HG03135 (cell line): ENCODE measurements around the gene SF3B2.

Experiments
- ATAC-seq: cut with Tn5 transposase; IDR thresholded peaks from one replicate; pipeline ENCODE4 v1.9.1; 2021; ENCODE audit warnings: mild to moderate bottlenecking, moderate library complexity; ENCODE audit not compliant: unreplicated experiment

The SF3B2 gene

GRCh38 chr11:66048547-66049323, 3.4 kb upstream of the SF3B2 start, which contains the start of gene GAL3ST3:
Gene GAL3ST3 (minus strand): TSS chr11:66049161. CDS start chr11:66045415, 3,746 bp downstream.
- ATAC-seq: no peak

GRCh38 chr11:66050581-66051231, 1.5 kb upstream of the SF3B2 start:
- ATAC-seq: no peak

GRCh38 chr11:66051371-66051765, 796 bp upstream of the SF3B2 start:
- no peak for ATAC-seq

GRCh38 chr11:66052664-66052982, 459 bp downstream of the SF3B2 start:
- ATAC-seq: no peak

- ATAC-seq: no peak
Measured at GRCh38 chr11:66055021-66055420, 2.9 kb downstream of the SF3B2 start.

- ATAC-seq: no peak
Measured at GRCh38 chr11:66056501-66056900, 4.3 kb downstream of the SF3B2 start.

- ATAC-seq: no peak
Measured at GRCh38 chr11:66059966-66060680, 8.0 kb downstream of the SF3B2 start.

- ATAC-seq: no peak
Measured at GRCh38 chr11:66061268-66061667, 9.1 kb downstream of the SF3B2 start.

- ATAC-seq: no peak
Measured at GRCh38 chr11:66062408-66062807, 10.2 kb downstream of the SF3B2 start.

GRCh38 chr11:66063900-66064299, 11.7 kb downstream of the SF3B2 start:
- no peak for ATAC-seq

GRCh38 chr11:66064571-66064970, 12.4 kb downstream of the SF3B2 start:
- ATAC-seq: no peak

GRCh38 chr11:66066751-66067150, 14.6 kb downstream of the SF3B2 start:
- ATAC-seq: no peak

- no peak for ATAC-seq
Measured at GRCh38 chr11:66067640-66068039, 15.5 kb downstream of the SF3B2 start.

GRCh38 chr11:66068154-66068821, 16.1 kb downstream of the SF3B2 start:
- ATAC-seq: no peak

GRCh38 chr11:66068923-66069714, 17.0 kb downstream of the SF3B2 start:
- ATAC-seq: no peak

- ATAC-seq: peak; percentile 39
Measured at GRCh38 chr11:66069715-66070603, 17.8 kb downstream of the SF3B2 start, which contains the start of gene PACS1. Gene PACS1 (plus strand): TSS chr11:66070272. CDS start chr11:66070487, 215 bp downstream.

- peak; percentile 16 for ATAC-seq
Measured at GRCh38 chr11:66070604-66071380, 18.6 kb downstream of the SF3B2 start.

GRCh38 chr11:66071381-66071801, 19.2 kb downstream of the SF3B2 start:
- no peak for ATAC-seq

GRCh38 chr11:66072081-66072480, 19.9 kb downstream of the SF3B2 start:
- ATAC-seq: no peak
